Measurements from ENCODE around the gene PDZRN4. TPM values are rescaled to one million over a fixed set of nuclear protein-coding genes. Genes with fewer than 3 reads are reported as not detected.

PDZRN4 gene
- total RNA-seq, 1 donor from 2014 or later = 2.3 TPM

DNA sequence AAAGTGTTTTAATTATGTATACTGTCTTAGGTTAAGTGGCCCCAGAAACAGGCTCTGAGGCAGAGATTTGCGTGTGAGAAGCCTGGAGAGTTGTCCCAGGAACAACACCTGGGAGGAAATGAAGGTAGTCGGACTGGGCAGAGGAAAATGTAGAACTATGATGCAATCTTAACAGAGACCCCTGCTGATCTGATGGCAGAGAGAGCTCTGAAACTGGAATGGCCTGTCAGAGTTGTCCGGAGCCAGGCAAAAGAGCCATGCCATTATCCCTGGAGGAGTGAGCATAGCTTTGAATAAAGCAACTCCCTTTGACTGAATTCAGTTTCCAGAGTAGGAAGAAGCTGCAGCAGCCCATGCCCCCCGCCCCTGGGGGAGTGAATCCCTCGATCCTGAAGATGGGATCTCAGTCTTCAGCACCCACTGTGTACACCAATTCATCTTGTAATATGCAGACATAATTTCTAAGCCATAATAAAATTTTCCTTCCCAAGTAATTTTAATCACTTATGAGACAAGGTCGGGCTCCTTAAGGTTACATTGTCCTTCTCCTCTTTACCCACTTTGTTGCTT is 264.8 kb downstream of the PDZRN4 start:
- Mint-ChIP-seq H3K9me3 (no peaks in the 10 kb centered on the region), H3K4me3 (no peak overlapping the region), H3K4me1 (ENCODE audit: unreplicated experiment) (no peaks in the 10 kb centered on the region), H3K27ac (no peak overlapping the region), H3K36me3 (no peaks in the 10 kb centered on the region), H3K27me3 (peaks cover 16% of the 10 kb centered on the region)
- no peak for DNase-seq (ENCODE audit: extremely low spot score, unreplicated experiment)
- TF ChIP-seq, protein P1, sequence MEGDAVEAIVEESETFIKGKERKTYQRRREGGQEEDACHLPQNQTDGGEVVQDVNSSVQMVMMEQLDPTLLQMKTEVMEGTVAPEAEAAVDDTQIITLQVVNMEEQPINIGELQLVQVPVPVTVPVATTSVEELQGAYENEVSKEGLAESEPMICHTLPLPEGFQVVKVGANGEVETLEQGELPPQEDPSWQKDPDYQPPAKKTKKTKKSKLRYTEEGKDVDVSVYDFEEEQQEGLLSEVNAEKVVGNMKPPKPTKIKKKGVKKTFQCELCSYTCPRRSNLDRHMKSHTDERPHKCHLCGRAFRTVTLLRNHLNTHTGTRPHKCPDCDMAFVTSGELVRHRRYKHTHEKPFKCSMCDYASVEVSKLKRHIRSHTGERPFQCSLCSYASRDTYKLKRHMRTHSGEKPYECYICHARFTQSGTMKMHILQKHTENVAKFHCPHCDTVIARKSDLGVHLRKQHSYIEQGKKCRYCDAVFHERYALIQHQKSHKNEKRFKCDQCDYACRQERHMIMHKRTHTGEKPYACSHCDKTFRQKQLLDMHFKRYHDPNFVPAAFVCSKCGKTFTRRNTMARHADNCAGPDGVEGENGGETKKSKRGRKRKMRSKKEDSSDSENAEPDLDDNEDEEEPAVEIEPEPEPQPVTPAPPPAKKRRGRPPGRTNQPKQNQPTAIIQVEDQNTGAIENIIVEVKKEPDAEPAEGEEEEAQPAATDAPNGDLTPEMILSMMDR (conservative IDR thresholded peaks at IDR 0.05) = no peak

DNA sequence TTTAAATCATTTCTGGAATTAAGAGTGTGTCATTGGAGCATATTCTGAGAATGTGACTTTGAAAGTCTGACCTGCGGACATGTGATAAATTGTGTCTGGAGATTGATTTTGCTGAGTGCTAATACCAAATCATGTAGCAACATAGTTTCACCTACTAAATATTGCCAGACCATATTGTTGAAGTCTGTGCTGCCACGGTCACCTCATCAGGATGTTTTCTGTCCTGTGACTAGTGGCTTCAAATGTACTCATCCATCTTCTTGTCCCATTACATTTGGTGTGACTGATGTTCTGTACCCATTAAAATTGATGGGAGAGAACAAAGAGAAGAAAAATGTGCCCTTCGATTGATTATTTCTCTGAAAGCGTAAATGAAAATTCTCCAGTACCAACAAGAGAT is 265.3 kb downstream of the PDZRN4 start:
- Mint-ChIP-seq H3K36me3 (no peaks in the 10 kb centered on the region), H3K4me1 (ENCODE audit: unreplicated experiment) (peaks cover under 1% of the 10 kb centered on the region), H3K9me3 (no peaks in the 10 kb centered on the region), H3K27me3 (peaks cover 17% of the 10 kb centered on the region), H3K27ac (no peak overlapping the region), H3K4me3 (no peak overlapping the region)
- TF ChIP-seq, protein P1 (conservative IDR thresholded peaks at IDR 0.05) = no peak
- DNase-seq (ENCODE audit: extremely low spot score, unreplicated experiment) = no peak

DNA sequence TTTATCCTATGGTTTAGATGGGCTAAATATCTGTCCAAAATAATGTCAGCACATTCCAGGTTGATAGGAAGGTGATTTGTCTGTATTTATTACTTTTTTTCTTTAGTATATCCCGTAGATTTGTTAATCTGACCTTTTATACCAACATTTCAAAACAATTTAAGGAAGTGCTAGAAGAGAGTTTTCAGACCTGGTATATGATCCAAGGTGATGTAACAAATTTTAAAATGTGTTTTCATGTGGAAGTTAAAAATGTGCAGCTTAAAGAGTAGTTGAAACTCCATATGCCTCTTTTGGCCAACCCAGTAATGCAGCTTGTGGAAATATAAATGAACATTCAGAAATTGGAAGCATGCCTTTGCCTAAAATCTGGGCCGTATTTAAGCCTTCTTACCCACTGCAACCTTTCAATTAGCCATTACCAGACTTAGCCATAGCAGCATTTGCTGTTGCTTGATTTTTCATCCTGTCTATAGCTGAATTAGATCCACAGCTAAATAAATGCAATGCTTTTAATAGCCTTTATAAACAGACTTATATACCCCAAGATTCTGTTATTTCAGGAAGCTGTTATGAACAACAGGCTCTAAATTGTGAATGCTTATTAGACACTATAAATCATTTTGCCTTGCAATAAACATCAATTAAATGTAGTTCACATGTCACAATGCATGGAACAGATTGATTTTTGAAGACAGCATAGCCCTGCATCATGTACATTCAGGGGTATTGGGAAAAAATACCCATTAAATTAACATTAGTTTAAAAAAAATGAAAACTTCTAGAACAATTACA is 271.2 kb downstream of the PDZRN4 start:
- H3K4me3 Mint-ChIP-seq = no peak overlapping the region
- no peaks in the 10 kb centered on the region for H3K36me3 Mint-ChIP-seq
- H3K27ac Mint-ChIP-seq = no peak overlapping the region
- peaks cover 12% of the 10 kb centered on the region for H3K4me1 Mint-ChIP-seq (ENCODE audit: unreplicated experiment)
- H3K27me3 Mint-ChIP-seq = peaks cover 23% of the 10 kb centered on the region
- no peaks in the 10 kb centered on the region for H3K9me3 Mint-ChIP-seq
- no peak for DNase-seq (ENCODE audit: extremely low spot score, unreplicated experiment)
- TF ChIP-seq, protein P1 (conservative IDR thresholded peaks at IDR 0.05) = no peak

DNA sequence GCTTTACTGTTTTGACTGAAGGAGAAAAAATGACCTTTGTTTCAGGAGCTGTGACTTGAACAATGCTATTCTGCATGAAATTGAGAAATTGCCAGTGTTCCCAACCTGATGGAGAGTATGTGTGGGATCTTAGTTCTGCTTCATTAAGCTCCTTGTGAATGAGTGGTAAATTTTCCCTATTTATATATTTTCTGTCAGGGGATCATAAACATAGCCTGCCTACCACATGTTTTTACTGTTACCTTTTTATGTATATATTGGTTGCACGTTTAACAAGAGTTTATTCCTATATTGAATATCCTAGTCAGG is 271.7 kb downstream of the PDZRN4 start:
- Mint-ChIP-seq H3K27ac (no peak overlapping the region), H3K27me3 (peaks cover 23% of the 10 kb centered on the region), H3K9me3 (no peaks in the 10 kb centered on the region), H3K36me3 (no peaks in the 10 kb centered on the region), H3K4me3 (no peak overlapping the region), H3K4me1 (ENCODE audit: unreplicated experiment) (peaks cover 12% of the 10 kb centered on the region)
- DNase-seq (ENCODE audit: extremely low spot score, unreplicated experiment) = no peak
- TF ChIP-seq, protein P1 (conservative IDR thresholded peaks at IDR 0.05) = no peak

DNA sequence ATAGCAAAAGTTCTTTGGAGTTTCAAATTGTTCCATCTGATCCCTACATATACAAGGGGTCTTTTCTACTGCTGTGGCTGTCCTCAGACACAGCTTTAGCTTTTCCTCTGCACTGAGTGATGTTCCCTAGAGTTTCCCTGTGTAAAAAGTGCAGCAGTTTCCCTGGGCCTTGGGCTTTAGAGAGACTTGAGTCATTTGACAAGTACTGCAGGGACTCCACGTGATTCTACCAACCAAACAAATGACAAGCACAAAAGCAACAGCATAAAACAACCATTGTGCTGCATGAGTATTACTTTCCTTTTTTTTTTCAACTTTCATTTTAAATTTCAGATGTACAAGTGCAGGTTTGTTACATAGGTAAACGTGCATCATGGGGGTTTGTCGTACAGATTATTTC is 272.8 kb downstream of the PDZRN4 start:
- Mint-ChIP-seq H3K27me3 (peaks cover 19% of the 10 kb centered on the region), H3K9me3 (no peaks in the 10 kb centered on the region), H3K4me1 (ENCODE audit: unreplicated experiment) (peaks cover 16% of the 10 kb centered on the region), H3K36me3 (no peaks in the 10 kb centered on the region), H3K4me3 (no peak overlapping the region), H3K27ac (no peak overlapping the region)
- DNase-seq (ENCODE audit: extremely low spot score, unreplicated experiment) = no peak
- TF ChIP-seq, protein P1 (conservative IDR thresholded peaks at IDR 0.05) = no peak
